Thymus (tissue), 11 donors: ENCODE measurements around the gene RAB11B. TPM values are rescaled to one million over a fixed set of nuclear protein-coding genes. Genes with fewer than 3 reads are reported as not detected.
"Not testable (repeated sequence)": the region's sequence is repeated elsewhere in the genome, so short reads cannot be mapped to it uniquely, and the experiment has no call there.

ENCODE experiments used
- DNase-seq, 9 donors: peaks; one replicate each; pipeline ENCODE4 v3.0.0-alpha.2; 2013; ENCODE audit warnings: low spot score in 9 of 9, low read depth in 6 of 9, missing footprints in 1 of 9
- H3K27ac ChIP-seq, 2 donors: one replicate each; pipeline ENCODE4 v1.5.1; 2013; ENCODE audit warnings: control low read depth in 1 of 2, low read depth in 1 of 2, low read length in 1 of 2, mild to moderate bottlenecking in 1 of 2, moderate library complexity in 1 of 2
- H3K27me3 ChIP-seq, 2 donors: one replicate each; pipeline ENCODE4 v1.5.1; 2013; ENCODE audit warnings: low read length in 1 of 2; ENCODE audit not compliant: control insufficient read depth in 2 of 2, insufficient read depth in 1 of 2
- H3K36me3 ChIP-seq, 2 donors: one replicate each; pipeline ENCODE4 v1.5.1; 2013; ENCODE audit warnings: low read length in 1 of 2, mild to moderate bottlenecking in 1 of 2, moderate library complexity in 1 of 2; ENCODE audit not compliant: control insufficient read depth in 2 of 2, insufficient read depth in 2 of 2
- H3K4me1 ChIP-seq, 2 donors: one replicate each; pipeline ENCODE4 v1.5.1; 2013; ENCODE audit warnings: low read length in 2 of 2; ENCODE audit not compliant: control insufficient read depth in 2 of 2, insufficient read depth in 2 of 2
- H3K4me3 ChIP-seq, 2 donors: one replicate each; pipeline ENCODE4 v1.5.1; 2013; ENCODE audit warnings: low read length in 2 of 2, control low read depth in 1 of 2, mild to moderate bottlenecking in 1 of 2
- H3K9me3 ChIP-seq, 2 donors: one replicate each; pipeline ENCODE4 v1.5.1; 2013; ENCODE audit warnings: low read length in 1 of 2, mild to moderate bottlenecking in 1 of 2; ENCODE audit not compliant: control insufficient read depth in 2 of 2, insufficient read depth in 1 of 2
- WGBS: extraction: QIAGEN DNeasy Blood & Tissue Kit; methylation state at CpG from one replicate; pipeline ENCODE4 v1.1.7; 2013; 5-methylcytosine and 5-hydroxymethylcytosine counted together
- polyA plus RNA-seq: library from polyadenylated mRNA; stranded (reverse); fragments of 200-250 nt; gene quantifications from one replicate; pipeline ENCODE4 v1.2.3, GENCODE V29; 2013
- total RNA-seq: library from RNA; stranded (reverse); fragments of 120-200 nt; gene quantifications from one replicate; pipeline ENCODE4 v1.2.4, GENCODE V29; 2013
- donor health status: healthy.

Gene RAB11B
- total and polyA plus RNA-seq, 2 donors, result 5.6 to 81.9 TPM

DNA sequence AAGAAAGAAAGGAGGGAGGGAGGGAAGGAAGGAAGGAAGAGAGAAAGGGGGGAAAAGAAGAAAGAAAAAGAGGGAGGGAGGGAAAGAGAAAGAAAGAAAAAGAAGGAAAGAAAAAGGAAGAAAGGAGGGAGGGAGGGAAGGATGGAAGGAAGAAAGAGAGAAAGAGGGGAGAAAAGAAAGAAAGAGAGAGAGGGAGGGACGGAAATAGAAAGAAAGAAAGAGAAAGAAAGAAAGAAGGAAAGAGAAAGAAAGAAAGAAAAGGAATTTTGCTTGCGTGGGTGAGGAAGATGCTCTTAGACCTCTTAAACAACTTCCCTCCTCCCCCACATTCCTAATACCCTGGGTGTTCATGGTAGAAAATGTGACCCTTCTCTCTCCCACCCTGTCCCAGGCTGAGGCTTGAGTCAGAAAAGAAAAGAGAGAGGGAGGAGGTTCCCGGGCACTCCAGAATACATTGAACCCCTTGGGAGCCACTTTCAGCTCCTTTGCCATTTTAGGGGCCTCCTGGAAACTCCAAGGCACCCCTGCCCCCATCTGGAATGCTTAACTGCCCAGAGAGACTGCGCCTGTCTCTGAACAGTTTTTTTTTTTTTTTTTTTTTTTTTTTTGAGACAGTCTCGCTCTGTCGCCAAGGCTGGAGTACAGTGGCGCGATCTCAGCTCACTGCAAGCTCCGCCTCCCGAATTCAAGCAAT, 37.9 kb upstream of the RAB11B start:
- peaks cover 0 to 27% of the 10 kb centered on the region in 2 donors for H3K27me3 ChIP-seq
- no peaks in the 10 kb centered on the region for H3K4me1 ChIP-seq
- no peak overlapping the region for H3K4me3 ChIP-seq
- no peak overlapping the region for H3K27ac ChIP-seq
- DNase-seq, result no peak
- WGBS, result 49% methylated on average over 10 of the region's 10 CpGs
- H3K9me3 ChIP-seq, result no peaks in the 10 kb centered on the region
- no peaks in the 10 kb centered on the region for H3K36me3 ChIP-seq

DNA sequence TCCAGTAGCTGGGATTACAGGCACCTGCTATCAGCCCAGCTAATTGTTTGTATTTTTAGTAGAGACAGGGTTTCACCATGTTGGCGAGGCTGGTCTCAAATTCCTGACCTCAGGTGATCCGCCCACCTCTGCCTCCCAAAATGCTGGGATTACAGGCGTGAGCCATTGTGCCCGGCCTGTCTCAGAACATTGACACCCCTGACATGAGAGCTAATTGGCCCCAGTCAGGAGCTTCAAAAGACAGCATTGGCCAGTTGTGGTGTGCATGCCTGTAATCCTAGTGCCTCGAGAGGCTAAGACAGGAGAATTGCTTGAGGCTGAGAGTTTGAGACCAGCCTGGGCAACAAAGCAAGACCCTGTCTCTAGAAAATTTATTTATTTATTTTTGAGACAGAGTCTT, 37.3 kb upstream of the RAB11B start:
- not testable (repeated sequence) for H3K36me3 ChIP-seq, DNase-seq, H3K4me3 ChIP-seq, H3K9me3 ChIP-seq, H3K27ac ChIP-seq, H3K4me1 ChIP-seq
- WGBS, result 73% methylated on average over 5 of the region's 5 CpGs
- peaks cover 0 to 27% of the 10 kb centered on the region in 2 donors for H3K27me3 ChIP-seq

DNA sequence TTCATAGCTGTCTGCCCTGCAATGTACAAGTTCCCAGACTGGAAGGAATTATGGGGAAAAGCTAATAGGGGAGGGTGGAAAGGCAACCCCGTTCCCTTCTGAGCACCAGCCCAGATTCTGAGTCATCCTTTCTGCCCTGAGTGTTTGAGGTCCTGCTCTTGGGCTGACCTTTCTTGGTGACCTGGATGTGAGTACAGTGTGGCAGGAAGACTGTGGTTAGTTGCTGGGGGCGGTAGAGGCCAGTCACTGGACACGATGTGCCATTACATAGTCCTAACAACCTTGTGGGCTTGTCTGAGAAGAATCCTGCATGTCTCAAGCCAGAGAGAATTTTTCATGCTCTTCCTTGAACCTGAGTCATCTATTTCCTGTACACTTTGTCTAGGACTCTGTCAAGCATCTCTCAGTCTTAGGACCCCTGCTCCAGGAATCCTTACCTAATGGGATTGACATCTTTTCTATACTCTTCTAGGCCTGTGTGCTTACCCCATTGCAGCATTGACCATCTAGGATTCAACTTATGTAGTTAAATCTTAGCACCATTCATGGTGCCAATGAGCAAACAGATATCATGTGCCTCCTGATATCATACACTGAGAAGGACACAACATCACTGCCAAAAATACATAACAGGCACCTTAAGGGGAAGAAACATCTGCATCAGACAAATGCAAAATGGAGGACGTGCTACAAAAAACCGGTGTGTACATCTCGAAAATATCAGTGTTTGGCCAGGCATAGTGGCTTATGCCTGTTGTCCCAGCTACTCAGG, 34.3 kb upstream of the RAB11B start:
- H3K36me3 ChIP-seq, result no peaks in the 10 kb centered on the region
- H3K4me1 ChIP-seq, result no peaks in the 10 kb centered on the region
- H3K9me3 ChIP-seq, result no peaks in the 10 kb centered on the region
- 91% methylated on average over 6 of the region's 6 CpGs for WGBS
- no peak overlapping the region for H3K27ac ChIP-seq
- H3K27me3 ChIP-seq, result peaks cover 0 to 24% of the 10 kb centered on the region in 2 donors
- H3K4me3 ChIP-seq, result no peak overlapping the region
- no peak for DNase-seq

DNA sequence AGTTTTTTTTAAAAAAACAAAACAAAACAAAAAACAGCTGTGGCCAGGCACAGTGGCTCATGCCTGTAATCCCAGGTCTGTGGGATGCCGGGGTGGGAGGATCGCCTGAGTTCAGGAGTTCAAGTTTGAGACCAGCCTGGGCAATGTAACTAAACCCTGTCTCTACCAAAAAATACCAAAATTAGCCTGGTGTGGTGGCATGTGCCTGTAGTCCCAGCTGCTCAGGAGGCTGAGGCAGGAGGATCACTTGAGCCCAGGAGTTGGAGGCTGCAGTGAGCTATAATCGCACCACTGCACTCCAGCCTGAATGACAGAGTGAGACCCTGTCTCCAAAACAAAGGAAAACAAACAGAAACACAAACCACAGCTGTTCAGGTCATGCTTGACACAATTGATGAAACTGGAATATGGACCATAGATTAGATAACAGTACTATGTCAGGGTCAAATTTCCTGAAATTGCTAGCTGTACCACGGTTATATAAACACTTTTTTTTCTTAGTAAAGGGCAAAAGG, 33.1 kb upstream of the RAB11B start:
- peaks cover 3 to 21% of the 10 kb centered on the region in 2 donors for H3K27me3 ChIP-seq
- H3K4me1 ChIP-seq, result peaks cover 0 to 4% of the 10 kb centered on the region in 2 donors
- no peaks in the 10 kb centered on the region for H3K36me3 ChIP-seq
- no peaks in the 10 kb centered on the region for H3K9me3 ChIP-seq
- no peak for DNase-seq
- 82% methylated on average over 4 of the region's 4 CpGs for WGBS
- no peak overlapping the region for H3K27ac ChIP-seq
- H3K4me3 ChIP-seq, result no peak overlapping the region

DNA sequence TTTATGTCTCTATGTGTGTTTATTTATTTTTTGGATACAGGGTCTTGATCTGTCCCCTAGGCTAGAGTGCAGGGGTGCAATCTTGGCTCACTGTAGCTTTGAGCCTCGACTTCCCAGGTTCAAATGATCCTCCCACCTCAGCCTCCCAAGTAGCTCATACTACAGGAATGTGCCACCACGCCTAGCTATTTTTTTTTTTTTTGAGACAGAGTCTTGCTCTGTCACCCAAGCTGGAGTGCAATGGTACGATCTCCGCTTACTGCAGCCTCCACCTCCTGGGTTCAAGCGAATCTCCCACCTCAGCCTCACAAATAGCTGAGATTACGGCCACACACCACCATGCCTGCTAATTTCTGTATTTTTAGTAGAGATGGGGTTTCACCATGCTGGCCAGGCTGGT, 31.2 kb upstream of the RAB11B start:
- Histone ChIP-seq H3K27me3 (peaks cover 9 to 22% of the 10 kb centered on the region in 2 donors), H3K9me3 (peaks cover 0 to 3% of the 10 kb centered on the region in 2 donors), H3K36me3 (no peaks in the 10 kb centered on the region), H3K27ac (no peak overlapping the region), H3K4me3 (no peak overlapping the region), H3K4me1 (peaks cover 0 to 16% of the 10 kb centered on the region in 2 donors)
- DNase-seq, result no peak
- WGBS, result 96% methylated on average over 6 of the region's 6 CpGs

DNA sequence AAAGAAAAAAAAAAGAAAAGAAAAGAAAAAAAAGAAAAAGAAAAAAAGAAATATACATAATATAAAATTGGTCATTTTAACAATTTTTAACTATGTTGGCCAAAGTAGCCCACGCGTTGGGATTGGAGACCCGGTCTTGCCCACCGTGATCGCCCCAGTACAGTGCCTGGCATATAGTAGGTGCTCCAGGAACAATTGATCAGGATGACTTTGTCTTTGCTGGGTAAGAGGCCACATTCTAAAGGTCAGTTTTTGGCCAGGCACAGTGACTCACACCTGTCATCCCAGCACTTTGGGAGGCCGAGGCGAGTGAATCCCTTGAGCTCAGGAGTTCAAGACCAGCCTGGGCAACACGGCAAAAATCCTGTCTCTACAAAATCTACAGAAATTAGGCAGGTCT, 30.0 kb upstream of the RAB11B start:
- no peak for DNase-seq
- Histone ChIP-seq H3K36me3 (no peaks in the 10 kb centered on the region), H3K9me3 (peaks cover 0 to 3% of the 10 kb centered on the region in 2 donors), H3K27ac (no peak overlapping the region), H3K4me1 (peaks cover 0 to 16% of the 10 kb centered on the region in 2 donors), H3K27me3 (peaks cover 19 to 35% of the 10 kb centered on the region in 2 donors), H3K4me3 (no peak overlapping the region)
- 90% methylated on average over 8 of the region's 8 CpGs for WGBS

DNA sequence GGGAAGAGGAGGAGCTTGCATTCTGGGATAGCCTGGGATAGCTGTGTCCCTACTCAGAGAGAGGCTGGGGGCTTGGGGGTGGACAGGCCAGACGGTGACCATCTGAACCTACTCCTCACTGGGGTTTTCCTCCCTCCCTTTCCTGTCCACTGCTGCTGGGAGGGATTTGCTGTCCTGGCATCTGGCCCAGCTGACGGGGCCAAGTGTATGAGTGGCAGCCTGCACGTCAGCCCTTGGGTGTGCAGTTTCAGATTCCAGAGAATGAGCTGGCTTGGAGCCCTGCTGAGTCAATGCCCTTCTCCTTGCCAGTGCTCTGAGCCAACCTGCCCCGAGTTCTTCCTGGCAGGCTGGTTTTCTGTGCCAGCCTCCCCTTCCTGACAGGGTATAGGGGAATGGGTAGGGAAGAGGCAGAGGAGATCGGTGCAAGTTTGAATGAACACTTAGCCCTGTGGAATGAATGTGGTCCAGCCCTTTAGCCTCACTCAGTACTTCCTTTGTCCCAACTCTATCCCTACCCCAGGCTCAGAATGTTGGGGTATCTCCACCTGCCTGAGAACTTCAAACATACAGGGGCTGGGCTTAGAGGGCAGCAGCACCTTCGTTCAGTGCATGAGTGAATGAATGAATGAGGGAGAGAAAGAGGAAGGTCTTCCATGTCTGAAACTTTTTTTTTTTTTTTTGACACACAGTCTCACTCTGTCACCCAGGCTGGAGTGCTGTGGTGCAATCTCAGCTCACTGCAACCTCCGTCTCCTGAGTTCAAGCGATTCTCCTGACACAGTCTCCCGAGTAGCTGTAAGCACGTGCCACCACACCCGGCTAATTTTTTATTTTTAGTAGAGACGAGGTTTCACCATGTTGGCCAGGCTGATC, 28.0 kb upstream of the RAB11B start:
- H3K27me3 ChIP-seq, result peaks cover 35 to 53% of the 10 kb centered on the region in 2 donors
- H3K9me3 ChIP-seq, result peaks cover 0 to 3% of the 10 kb centered on the region in 2 donors
- no peaks in the 10 kb centered on the region for H3K36me3 ChIP-seq
- peak overlapping the region; percentile 37 to 42 for H3K27ac ChIP-seq
- DNase-seq, result peak in 1 of 9 donors; percentile 21
- 67% methylated on average over 12 of the region's 12 CpGs for whole genome bisulfite sequencing
- H3K4me3 ChIP-seq, result no peak overlapping the region
- H3K4me1 ChIP-seq, result peaks cover 3 to 16% of the 10 kb centered on the region in 2 donors

DNA sequence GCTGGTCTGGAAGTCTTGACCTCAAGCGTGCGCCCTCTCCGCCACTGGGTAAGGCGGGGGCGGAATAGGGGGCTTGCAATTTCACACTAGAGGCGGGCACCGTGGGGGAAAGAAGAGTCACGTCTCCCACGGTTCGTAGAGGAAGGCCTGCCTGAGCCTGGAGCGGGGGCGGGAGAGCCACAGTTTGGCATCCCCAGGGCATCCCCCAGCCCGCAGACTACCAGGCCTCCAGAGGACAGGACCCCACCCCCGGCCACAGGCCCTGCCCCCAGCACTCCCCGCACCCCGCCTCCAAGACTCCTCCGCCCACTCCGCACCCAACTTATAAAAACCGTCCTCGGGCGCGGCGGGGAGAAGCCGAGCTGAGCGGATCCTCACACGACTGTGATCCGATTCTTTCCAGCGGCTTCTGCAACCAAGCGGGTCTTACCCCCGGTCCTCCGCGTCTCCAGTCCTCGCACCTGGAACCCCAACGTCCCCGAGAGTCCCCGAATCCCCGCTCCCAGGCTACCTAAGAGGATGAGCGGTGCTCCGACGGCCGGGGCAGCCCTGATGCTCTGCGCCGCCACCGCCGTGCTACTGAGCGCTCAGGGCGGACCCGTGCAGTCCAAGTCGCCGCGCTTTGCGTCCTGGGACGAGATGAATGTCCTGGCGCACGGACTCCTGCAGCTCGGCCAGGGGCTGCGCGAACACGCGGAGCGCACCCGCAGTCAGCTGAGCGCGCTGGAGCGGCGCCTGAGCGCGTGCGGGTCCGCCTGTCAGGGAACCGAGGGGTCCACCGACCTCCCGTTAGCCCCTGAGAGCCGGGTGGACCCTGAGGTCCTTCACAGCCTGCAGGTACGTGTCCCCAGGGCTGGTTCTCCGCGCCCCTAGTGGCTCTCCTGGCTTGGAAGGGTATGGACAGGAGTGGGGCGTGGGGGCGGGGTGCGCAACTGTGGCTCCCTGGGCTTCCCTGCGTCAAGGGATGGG, 26.1 kb upstream of the RAB11B start, which contains the start of gene ANGPTL4:
Gene ANGPTL4, plus strand, starts transcription at position 353 of the 969 bp plus-strand sequence. Its CDS starts 167 bp downstream, at position 520.
- H3K36me3 ChIP-seq, result no peaks in the 10 kb centered on the region
- DNase-seq, result peak in 2 of 9 donors; percentile 13 to 46
- peak within 1 kb of the TSS; percentile 11 to 18 for H3K27ac ChIP-seq
- WGBS, result 3% methylated on average over 81 of the region's 81 CpGs
- peaks cover 0 to 3% of the 10 kb centered on the region in 2 donors for H3K9me3 ChIP-seq
- peaks cover 35 to 65% of the 10 kb centered on the region in 2 donors for H3K27me3 ChIP-seq
- H3K4me3 ChIP-seq, result peak within 1 kb of the TSS; percentile 16 to 35
- H3K4me1 ChIP-seq, result peaks cover 3 to 16% of the 10 kb centered on the region in 2 donors
